Neuron (in vitro differentiated cells): Measurements from ENCODE around the gene ADAMTS18.

ENCODE experiments used
- H2AFZ ChIP-seq: one replicate; pipeline ENCODE4 v1.6.1; 2013; ENCODE audit warnings: low read depth, mild to moderate bottlenecking, inconsistent platforms, low read length, moderate library complexity
- H3K27me3 ChIP-seq: one replicate; pipeline ENCODE4 v1.6.1; 2013; ENCODE audit warnings: low read length; ENCODE audit not compliant: insufficient read depth
- H3K36me3 ChIP-seq: one replicate; pipeline ENCODE4 v1.6.1; 2013; ENCODE audit warnings: low read length; ENCODE audit not compliant: insufficient read depth
- H3K4me1 ChIP-seq: one replicate; pipeline ENCODE4 v1.6.1; 2013; ENCODE audit warnings: low read length; ENCODE audit not compliant: insufficient read depth
- H3K4me3 ChIP-seq: 2 replicates; pipeline ENCODE4 v1.5.1; 2013; ENCODE audit warnings: mild to moderate bottlenecking, low read length, moderate library complexity
- H3K9me3 ChIP-seq: one replicate; pipeline ENCODE4 v1.6.1; 2013; ENCODE audit warnings: low read length

Gene ADAMTS18

DNA sequence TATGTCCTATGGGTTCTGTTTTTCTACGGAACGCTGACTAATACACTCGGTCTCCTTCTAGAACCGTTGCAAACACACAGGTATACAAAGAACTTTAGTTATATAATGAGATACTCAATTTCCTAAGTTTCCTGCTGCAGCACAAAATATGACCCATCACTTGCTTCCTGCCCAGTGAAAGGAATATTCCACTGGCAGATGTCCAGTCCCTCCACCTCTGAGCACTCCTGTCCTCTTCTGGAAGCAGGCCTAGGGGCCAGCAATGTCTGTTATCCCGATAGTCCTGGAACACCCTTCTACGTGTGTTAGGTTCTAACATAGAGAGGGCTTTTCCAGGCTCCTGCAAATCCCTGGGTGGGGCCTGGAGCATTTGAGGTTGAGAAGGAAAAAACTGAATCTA, 32.7 kb downstream of the ADAMTS18 start:
- H3K4me1 ChIP-seq, result no peaks in the 10 kb centered on the region
- no peak overlapping the region for H2AFZ ChIP-seq
- H3K27me3 ChIP-seq, result no peaks in the 10 kb centered on the region
- no peaks in the 10 kb centered on the region for H3K36me3 ChIP-seq
- no peak overlapping the region for H3K4me3 ChIP-seq
- no peaks in the 10 kb centered on the region for H3K9me3 ChIP-seq

DNA sequence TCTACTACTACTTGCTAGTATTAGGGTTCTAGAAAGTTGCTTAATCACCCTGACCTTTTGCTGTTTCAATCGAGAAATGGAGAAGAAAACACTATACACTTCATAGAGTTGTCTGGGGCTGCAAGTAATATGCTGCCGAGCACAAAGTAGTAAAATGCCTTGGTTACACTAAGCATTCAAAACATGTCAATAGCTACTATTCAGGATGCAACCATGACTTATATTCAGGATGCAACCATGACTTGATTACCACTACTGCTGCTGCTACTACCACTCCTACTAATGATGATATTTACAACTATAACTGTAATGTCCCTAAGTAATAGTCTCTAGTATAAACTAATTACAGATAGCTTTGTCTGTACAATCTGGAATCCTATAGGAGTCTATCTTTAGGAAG, 35.3 kb downstream of the ADAMTS18 start:
- H2AFZ ChIP-seq, result no peak overlapping the region
- no peaks in the 10 kb centered on the region for H3K27me3 ChIP-seq
- no peaks in the 10 kb centered on the region for H3K9me3 ChIP-seq
- H3K4me3 ChIP-seq, result no peak overlapping the region
- no peaks in the 10 kb centered on the region for H3K36me3 ChIP-seq
- no peaks in the 10 kb centered on the region for H3K4me1 ChIP-seq

DNA sequence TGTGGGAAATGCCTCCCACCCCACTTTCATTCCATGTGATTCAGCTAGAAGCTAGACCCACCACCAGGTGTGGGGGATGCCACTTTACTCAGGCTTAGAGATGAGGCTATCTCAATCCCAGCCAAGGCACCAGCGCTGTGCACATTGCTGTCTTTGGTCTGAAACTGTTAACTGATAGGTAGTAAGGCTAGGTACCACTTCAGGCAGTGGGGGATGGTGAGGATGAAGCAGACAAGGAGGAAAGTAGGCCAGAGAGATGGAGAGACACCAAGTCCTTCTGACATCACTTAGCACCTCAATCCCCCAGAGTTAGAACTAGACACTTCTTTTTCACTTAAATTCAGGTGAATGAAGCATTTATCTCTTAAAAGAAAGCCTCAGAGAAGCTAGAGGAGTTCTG, 35.8 kb downstream of the ADAMTS18 start:
- no peak overlapping the region for H3K4me3 ChIP-seq
- H2AFZ ChIP-seq, result no peak overlapping the region
- no peaks in the 10 kb centered on the region for H3K27me3 ChIP-seq
- H3K36me3 ChIP-seq, result no peaks in the 10 kb centered on the region
- H3K4me1 ChIP-seq, result no peaks in the 10 kb centered on the region
- no peaks in the 10 kb centered on the region for H3K9me3 ChIP-seq

DNA sequence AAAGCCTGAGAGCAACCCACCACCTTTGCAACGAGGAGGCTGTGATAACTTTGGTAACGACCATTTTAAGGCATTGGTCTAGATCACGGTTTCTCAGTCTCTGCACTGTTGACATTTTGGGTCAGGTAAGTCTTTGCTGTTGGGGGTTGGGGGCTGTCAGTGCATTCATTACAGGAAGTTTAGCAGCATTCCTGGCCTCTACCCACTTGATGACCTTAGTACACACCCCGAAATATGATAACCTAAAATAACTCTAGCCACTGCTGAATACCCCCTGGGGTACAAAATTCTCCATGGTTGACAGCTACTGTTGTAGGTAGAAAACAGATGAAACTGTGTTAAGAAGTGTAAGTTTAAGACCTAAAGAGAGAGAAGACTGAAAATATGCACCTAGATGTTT, 36.3 kb downstream of the ADAMTS18 start:
- Histone ChIP-seq H3K4me1 (no peaks in the 10 kb centered on the region), H3K36me3 (no peaks in the 10 kb centered on the region), H3K4me3 (no peak overlapping the region), H3K27me3 (no peaks in the 10 kb centered on the region), H2AFZ (no peak overlapping the region), H3K9me3 (no peaks in the 10 kb centered on the region)

DNA sequence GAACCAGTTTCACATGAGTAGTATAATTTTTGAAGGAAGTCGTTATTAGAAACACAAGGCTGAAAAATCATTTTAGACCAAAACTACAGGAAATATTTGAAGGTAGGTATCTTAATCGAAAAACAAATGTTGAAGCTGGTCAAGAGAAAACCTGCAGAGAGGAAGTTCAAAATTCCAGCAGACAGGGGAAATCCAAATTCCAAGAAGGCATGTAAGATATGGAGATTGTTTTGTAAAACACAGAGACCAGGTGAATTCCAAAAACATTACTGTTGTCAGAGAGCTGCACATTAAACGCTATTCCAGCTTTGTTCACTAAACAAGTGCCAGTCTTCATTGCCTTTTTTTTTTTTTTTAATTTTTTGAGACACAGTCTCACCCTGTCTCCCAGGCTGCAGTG, 38.4 kb downstream of the ADAMTS18 start:
- Histone ChIP-seq H3K9me3 (no peaks in the 10 kb centered on the region), H3K27me3 (no peaks in the 10 kb centered on the region), H3K4me1 (no peaks in the 10 kb centered on the region), H2AFZ (no peak overlapping the region), H3K4me3 (no peak overlapping the region), H3K36me3 (no peaks in the 10 kb centered on the region)

DNA sequence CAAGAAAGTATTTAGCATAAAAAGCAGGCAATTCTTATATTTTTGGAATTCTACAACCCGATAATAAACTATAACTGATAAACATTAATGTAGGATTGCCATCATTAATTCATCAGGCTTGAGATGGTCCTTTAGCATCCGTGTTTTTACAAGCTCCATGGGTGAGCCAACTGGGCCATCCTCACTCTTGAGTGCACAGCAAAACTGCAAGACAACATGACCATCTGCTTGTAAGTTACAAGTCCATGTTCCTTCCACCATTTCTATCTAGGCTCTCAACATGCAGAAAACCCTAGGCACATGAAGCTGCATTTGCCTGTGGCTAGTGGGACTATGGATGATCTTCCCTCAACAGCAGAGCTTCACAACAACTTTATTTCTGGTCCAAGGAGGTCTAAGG, 40.1 kb downstream of the ADAMTS18 start:
- H3K36me3 ChIP-seq, result no peaks in the 10 kb centered on the region
- H3K27me3 ChIP-seq, result no peaks in the 10 kb centered on the region
- no peaks in the 10 kb centered on the region for H3K9me3 ChIP-seq
- no peak overlapping the region for H2AFZ ChIP-seq
- no peaks in the 10 kb centered on the region for H3K4me1 ChIP-seq
- no peak overlapping the region for H3K4me3 ChIP-seq

DNA sequence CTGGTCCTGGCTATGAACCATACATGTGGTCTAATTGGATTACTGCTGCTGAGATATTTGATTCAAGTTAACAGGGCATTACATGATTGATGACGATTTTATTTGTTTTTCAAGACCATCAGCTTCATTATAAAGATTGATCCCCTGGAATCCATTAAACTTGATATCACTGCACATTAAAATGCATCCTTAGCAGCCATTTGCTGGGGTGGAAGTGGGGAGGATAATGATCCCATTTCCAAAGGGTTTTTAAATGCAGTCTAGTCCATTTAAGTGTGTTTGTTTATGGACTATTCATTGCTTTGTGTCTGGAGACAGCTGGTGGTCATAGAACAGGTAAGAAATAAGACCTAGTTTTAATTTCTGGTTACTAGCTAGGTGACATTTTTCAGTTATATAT, 40.9 kb downstream of the ADAMTS18 start:
- no peak overlapping the region for H3K4me3 ChIP-seq
- no peaks in the 10 kb centered on the region for H3K36me3 ChIP-seq
- no peak overlapping the region for H2AFZ ChIP-seq
- H3K27me3 ChIP-seq, result no peaks in the 10 kb centered on the region
- H3K4me1 ChIP-seq, result no peaks in the 10 kb centered on the region
- no peaks in the 10 kb centered on the region for H3K9me3 ChIP-seq

DNA sequence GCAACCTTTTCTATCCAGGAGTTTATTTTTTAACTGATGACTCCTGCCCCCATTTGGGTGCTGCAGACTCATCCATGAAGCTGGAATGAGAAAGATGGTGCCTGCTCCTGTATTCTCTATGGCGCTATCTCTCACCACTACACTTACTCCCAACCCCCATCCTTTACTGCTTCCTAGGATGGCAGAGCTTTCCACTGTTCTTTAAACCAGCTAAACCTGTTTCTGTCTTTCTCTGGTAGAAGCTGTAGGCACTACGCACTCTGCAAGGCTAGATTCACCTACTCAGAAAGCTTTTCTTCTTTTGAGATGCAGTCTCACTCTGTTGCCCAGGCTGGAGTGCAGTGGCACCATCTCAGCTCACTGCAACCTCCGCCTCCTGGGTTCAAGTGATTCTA, 47.0 kb downstream of the ADAMTS18 start:
- H3K4me1 ChIP-seq, result no peaks in the 10 kb centered on the region
- no peaks in the 10 kb centered on the region for H3K27me3 ChIP-seq
- no peak overlapping the region for H2AFZ ChIP-seq
- no peaks in the 10 kb centered on the region for H3K9me3 ChIP-seq
- no peaks in the 10 kb centered on the region for H3K36me3 ChIP-seq
- no peak overlapping the region for H3K4me3 ChIP-seq

DNA sequence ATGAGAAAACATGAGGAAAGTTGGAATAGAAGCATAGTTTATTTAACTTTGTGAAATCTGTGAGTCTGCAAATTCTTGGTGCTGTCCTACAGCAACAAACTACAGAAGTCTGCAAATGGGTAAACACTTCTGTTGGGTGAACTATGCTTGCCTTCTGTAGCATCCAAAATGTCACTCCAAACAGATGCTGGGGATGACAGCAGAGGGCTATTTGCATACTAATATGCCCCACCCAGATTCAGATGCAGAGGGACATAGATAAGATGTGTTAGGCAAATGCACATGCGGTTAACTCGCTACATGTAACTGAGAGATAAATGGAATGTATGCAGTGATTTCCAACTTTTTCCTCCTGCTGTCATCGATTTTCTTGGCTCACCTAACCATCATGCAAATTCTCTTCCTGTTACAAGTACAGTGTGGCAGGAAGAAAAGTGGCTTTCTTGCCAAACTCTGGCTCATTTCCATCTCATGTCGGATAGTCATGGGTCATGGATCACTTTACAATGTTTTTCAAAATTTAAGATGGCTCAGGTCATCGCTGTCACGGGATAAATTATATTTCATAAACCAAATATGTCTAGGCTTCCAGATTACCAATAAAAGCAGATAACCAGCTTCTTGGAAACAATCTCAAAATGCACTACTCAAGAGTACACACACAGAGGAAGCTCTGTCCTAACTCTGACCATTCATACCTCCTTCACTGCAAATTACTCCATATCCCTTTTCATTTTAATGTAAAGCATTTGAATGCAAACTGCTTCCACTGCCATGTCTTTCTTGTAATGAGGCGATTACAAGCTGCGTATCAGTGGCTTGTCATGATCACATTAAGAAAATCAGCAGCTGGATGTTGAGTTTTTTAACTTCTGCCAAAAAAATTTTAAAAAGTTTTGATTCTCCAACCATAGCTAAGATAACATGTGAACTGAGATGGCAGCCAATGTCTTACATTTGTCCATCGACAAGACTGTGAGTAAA, 47.7 kb downstream of the ADAMTS18 start:
- Histone ChIP-seq H2AFZ (no peak overlapping the region), H3K4me1 (no peaks in the 10 kb centered on the region), H3K36me3 (no peaks in the 10 kb centered on the region), H3K4me3 (no peak overlapping the region), H3K27me3 (no peaks in the 10 kb centered on the region), H3K9me3 (no peaks in the 10 kb centered on the region)

DNA sequence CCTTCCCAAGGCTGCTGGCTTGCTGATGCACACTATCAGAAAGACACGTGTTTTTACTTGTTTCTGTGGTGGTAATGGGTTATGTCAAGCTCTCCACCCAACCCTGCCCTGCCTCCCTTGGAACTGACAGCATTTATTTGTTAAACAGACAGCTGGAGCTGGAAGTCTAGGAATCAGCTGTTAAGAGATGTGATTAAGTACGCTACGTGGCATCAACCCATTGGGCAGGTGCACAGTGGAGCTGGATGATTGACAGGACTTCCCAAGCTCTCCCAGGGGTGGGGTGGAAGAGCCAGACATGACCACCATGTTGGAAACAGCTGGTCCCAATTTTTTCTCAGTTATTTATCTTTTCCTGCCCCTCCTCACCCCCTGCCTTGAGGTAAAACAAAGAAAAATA, 49.4 kb downstream of the ADAMTS18 start:
- no peaks in the 10 kb centered on the region for H3K9me3 ChIP-seq
- H2AFZ ChIP-seq, result no peak overlapping the region
- no peaks in the 10 kb centered on the region for H3K4me1 ChIP-seq
- no peaks in the 10 kb centered on the region for H3K36me3 ChIP-seq
- H3K4me3 ChIP-seq, result no peak overlapping the region
- no peaks in the 10 kb centered on the region for H3K27me3 ChIP-seq

DNA sequence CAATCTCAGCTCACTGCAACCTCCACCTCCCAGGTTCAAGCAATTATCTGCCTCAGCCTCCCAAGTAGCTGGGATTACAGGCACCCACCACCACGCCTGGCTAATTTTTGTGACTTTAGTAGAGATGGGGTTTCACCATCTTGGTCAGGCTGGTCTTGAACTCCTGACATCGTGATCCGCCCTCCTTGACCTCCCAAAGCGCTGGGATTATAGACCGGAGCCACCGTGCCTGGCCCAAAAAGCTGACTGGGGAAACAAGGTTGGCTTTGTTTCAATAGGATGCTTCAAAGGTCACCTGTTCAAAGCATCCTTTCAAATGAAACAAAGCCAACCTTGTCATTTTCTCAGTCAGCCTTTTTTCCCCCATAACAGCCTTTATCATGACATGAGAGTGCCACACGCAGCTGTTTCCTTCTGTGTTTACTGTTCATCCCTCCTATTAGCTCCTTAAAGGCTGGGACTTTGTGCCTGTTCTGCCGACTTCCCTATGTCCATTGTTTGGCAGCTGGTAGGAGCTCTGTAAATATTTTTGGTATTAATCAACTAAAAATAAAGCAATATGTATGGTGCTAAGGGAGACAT, 51.1 kb downstream of the ADAMTS18 start:
- no peaks in the 10 kb centered on the region for H3K4me1 ChIP-seq
- H3K36me3 ChIP-seq, result no peaks in the 10 kb centered on the region
- no peaks in the 10 kb centered on the region for H3K27me3 ChIP-seq
- H3K4me3 ChIP-seq, result no peak overlapping the region
- H3K9me3 ChIP-seq, result no peaks in the 10 kb centered on the region
- no peak overlapping the region for H2AFZ ChIP-seq

DNA sequence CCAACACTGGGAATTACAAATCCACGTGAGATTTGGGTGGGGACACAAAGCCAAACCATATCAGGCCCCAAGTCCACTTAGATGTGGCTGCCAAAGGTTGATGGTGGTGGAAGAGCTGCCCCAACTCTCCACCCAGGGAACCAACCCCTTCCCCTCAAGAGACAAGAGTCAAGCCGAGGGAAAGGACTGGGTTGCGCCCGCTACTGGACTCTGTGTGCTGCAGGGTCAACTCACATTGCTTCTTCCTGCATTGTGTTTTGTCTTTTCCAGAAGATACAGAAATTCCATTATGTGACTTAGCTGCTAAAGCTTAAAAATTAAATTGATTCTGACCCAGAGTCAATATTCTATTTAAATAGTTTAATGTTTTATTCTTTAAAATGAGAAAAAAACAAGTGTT, 58.5 kb downstream of the ADAMTS18 start:
- Histone ChIP-seq H3K4me3 (no peak overlapping the region), H3K9me3 (no peaks in the 10 kb centered on the region), H3K36me3 (no peaks in the 10 kb centered on the region), H3K4me1 (no peaks in the 10 kb centered on the region), H2AFZ (no peak overlapping the region), H3K27me3 (no peaks in the 10 kb centered on the region)

DNA sequence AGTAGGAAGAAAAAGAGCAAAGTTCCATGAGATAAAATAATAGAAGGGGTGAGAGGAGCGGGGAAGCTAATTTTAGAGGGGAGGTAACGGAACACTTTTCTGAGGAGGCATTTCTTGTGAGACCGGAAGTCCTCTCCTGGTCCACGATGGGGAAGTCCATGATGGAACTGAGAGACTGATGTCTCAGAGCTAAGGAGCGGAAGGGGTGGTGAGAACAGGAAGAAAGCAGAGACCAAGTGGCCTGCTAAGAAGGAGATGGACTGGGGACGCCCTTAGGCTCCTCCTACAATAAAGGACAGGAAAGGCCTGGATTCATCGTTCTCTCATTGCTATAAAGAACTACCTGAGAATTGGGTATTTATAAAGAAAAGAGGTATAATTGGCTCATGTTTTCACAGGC, 59.4 kb downstream of the ADAMTS18 start:
- Histone ChIP-seq H3K9me3 (no peaks in the 10 kb centered on the region), H2AFZ (no peak overlapping the region), H3K4me1 (no peaks in the 10 kb centered on the region), H3K36me3 (no peaks in the 10 kb centered on the region), H3K4me3 (no peak overlapping the region), H3K27me3 (no peaks in the 10 kb centered on the region)
